Tibial nerve (tissue), 4 donors: ENCODE measurements around the gene BICDL1. TPM values are rescaled to one million over a fixed set of nuclear protein-coding genes. Genes with fewer than 3 reads are reported as not detected.

Experiments used
- DNase-seq, 2 donors: peaks; one replicate each; pipeline ENCODE4 v3.0.0-alpha.2; 2019; ENCODE audit warnings: low spot score in 2 of 2
- H3K27ac ChIP-seq, 4 donors: fragments of 200-600 bp; sonication (generic) in 3 of 4; one replicate each; pipeline ENCODE4 v1.5.1; 2017 to 2019; ENCODE audit warnings: mild to moderate bottlenecking in 1 of 4
- H3K27me3 ChIP-seq, 2 donors: fragments of 200-600 bp; sonication (generic) in 1 of 2; one replicate each; pipeline versions ENCODE4 v1.5.1 to v1.6.0; 2017 to 2019
- H3K36me3 ChIP-seq, 3 donors: fragments of 200-600 bp; sonication (generic); one replicate each; pipeline ENCODE4 v1.5.1; 2018 to 2019
- H3K4me1 ChIP-seq, 4 donors: fragments of 200-600 bp; sonication (generic) in 3 of 4; one replicate each; pipeline ENCODE4 v1.5.1; 2017 to 2019
- H3K4me3 ChIP-seq, 4 donors: fragments of 200-600 bp; sonication (generic) in 3 of 4; one replicate each; pipeline ENCODE4 v1.5.1; 2017 to 2019; ENCODE audit warnings: mild to moderate bottlenecking in 1 of 4, moderate library complexity in 1 of 4
- H3K9me3 ChIP-seq, 4 donors: fragments of 200-600 bp; sonication (generic) in 3 of 4; one replicate each; pipeline ENCODE4 v1.5.1; 2017 to 2019
- EP300 ChIP-seq, 2 donors: sonication (generic); formaldehyde crosslinking; IDR thresholded peaks; one replicate each; pipeline ENCODE4 v1.6.1; 2017; ENCODE audit warnings: antibody characterized with exemption in 2 of 2, mild to moderate bottlenecking in 1 of 2
- POLR2A ChIP-seq, 2 donors: fragments of 450-650 bp; IDR thresholded peaks; one replicate each; pipeline ENCODE4 v1.6.1; 2017; ENCODE audit warnings: antibody characterized with exemption in 2 of 2, mild to moderate bottlenecking in 2 of 2, moderate library complexity in 2 of 2
- WGBS, 2 donors: methylation state at CpG; one replicate each; pipeline ENCODE4 v1.1.5; 2018; 5-methylcytosine and 5-hydroxymethylcytosine counted together
- total RNA-seq, 4 donors: library from RNA; depleted of rRNA; stranded (reverse); fragments of >200 nt; gene quantifications; one replicate each; pipeline ENCODE4 v1.1.0, GENCODE V29; 2016
- TF ChIP-seq, protein P1 (sequence below), 5 experiments: fragments of 200-600 bp in 3 of 5; fragments of 450-650 bp in 2 of 5; sonication (generic) in 3 of 5; IDR thresholded peaks; one replicate each; pipeline ENCODE4 v1.5.1; 2016 to 2019; ENCODE audit warnings: antibody characterized with exemption in 5 of 5, mild to moderate bottlenecking in 3 of 5, moderate library complexity in 2 of 5

BICDL1 gene
- total RNA-seq, 4 donors from 2014 or later: 0.66 to 1.5 (median 1.4) TPM; not detected in 1

DNA sequence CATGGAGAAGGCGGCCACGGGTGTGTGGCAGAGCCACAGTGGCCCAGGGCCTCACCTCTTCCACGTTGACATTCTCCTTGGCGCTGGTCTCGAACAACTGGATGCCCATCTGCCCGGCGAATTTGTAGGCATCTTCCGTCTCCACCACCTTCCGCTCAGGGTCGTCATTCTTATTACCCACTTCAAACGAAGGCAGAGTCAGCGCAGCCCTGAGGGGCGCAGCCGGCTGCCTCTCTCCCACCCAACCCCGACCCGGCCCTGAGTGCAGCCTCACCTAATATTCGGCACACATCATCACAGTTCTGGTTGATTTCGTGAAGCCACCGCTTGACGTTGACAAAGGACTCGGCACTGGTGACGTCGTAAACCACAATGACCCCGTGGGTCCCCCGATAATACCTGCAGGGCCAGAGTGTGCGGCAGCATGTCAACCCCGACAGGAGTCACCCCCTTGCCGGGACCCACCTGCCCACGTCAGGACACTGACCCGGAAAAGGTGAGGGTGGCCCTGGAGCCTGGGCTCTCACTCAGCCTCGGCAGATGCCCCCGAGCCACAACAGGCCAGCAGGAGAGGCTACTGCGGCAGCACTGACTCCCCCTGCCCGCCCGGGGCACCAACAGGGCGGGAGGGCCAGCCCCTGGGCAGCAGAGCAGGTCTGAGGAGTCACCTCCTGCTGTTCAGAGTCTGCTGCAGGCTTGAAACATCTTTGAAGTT, 109.9 kb downstream of the BICDL1 start:
- H3K27me3 ChIP-seq: no peaks in the 10 kb centered on the region
- H3K27ac ChIP-seq: no peak overlapping the region
- H3K4me1 ChIP-seq: peaks cover 0 to 35% (median 16%) of the 10 kb centered on the region in 4 donors
- peaks cover 2 to 90% (median 11%) of the 10 kb centered on the region in 3 donors for H3K36me3 ChIP-seq
- H3K9me3 ChIP-seq: no peaks in the 10 kb centered on the region
- TF ChIP-seq, protein P1, sequence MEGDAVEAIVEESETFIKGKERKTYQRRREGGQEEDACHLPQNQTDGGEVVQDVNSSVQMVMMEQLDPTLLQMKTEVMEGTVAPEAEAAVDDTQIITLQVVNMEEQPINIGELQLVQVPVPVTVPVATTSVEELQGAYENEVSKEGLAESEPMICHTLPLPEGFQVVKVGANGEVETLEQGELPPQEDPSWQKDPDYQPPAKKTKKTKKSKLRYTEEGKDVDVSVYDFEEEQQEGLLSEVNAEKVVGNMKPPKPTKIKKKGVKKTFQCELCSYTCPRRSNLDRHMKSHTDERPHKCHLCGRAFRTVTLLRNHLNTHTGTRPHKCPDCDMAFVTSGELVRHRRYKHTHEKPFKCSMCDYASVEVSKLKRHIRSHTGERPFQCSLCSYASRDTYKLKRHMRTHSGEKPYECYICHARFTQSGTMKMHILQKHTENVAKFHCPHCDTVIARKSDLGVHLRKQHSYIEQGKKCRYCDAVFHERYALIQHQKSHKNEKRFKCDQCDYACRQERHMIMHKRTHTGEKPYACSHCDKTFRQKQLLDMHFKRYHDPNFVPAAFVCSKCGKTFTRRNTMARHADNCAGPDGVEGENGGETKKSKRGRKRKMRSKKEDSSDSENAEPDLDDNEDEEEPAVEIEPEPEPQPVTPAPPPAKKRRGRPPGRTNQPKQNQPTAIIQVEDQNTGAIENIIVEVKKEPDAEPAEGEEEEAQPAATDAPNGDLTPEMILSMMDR (IDR thresholded peaks at IDR 0.05): no peak
- TF ChIP-seq EP300 (IDR thresholded peaks at IDR 0.05) (no peak), POLR2A (IDR thresholded peaks at IDR 0.05) (no peak)
- 92% methylated on average over 36 of the region's 36 CpGs for WGBS, 2 donors
- no peak overlapping the region for H3K4me3 ChIP-seq
- no peak for DNase-seq

DNA sequence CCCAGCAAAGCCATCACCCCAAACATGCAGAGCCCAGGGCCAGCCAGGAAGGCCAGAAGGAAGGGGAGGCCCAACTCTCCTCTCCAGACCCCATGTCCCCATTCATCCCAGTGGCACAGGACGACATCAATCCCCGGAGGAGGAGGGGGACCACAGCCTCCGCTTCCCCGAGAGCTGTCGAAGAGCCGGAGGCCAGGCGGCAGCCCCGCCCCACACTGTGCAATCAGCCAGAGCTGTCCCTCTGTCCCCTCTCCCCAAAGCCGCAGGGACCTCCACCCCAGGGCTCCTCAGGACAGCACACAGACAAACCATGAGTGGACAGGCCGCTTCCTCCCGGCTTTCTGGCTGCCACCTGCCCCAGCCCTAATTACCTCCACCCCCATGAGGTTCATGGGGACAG, 110.7 kb downstream of the BICDL1 start:
- Histone ChIP-seq H3K4me3 (no peak overlapping the region), H3K27ac (no peak overlapping the region), H3K4me1 (peaks cover 0 to 42% (median 16%) of the 10 kb centered on the region in 4 donors), H3K27me3 (no peaks in the 10 kb centered on the region), H3K36me3 (peaks cover 2 to 92% (median 11%) of the 10 kb centered on the region in 3 donors), H3K9me3 (no peaks in the 10 kb centered on the region)
- WGBS, 2 donors: 87 to 92% methylated on average over 10 to 11 of the region's 11 CpGs
- no peak for DNase-seq
- no peak for TF ChIP-seq POLR2A (IDR thresholded peaks at IDR 0.05)
- TF ChIP-seq EP300 (IDR thresholded peaks at IDR 0.05): no peak
- TF ChIP-seq, protein P1 (IDR thresholded peaks at IDR 0.05): no peak

DNA sequence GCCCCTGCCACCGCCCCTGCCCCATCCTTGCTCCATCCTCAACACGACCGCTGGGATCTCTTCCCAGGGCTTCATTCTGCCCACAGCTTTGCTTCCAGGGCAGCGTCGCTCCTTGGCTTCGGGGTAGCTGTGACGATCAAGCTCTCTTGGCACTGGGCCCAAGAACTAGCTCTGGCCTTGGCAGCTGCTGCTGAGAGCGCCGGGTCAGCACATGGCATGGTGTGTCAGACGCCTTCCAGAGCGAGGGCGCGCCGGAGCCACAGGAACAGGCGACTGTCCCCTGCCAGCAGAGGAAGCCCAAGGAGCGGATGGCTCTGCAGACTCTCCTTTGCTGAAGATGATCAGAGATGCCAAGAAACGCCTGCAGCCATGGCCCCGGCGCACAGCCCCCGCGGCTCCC, 111.6 kb downstream of the BICDL1 start:
- peak overlapping the region in 3 of 4 donors; percentile 40 to 46 (median 44) for H3K27ac ChIP-seq
- H3K36me3 ChIP-seq: peaks cover 2 to 90% (median 11%) of the 10 kb centered on the region in 3 donors
- peaks cover 0 to 48% (median 16%) of the 10 kb centered on the region in 4 donors for H3K4me1 ChIP-seq
- no peaks in the 10 kb centered on the region for H3K27me3 ChIP-seq
- WGBS, 2 donors: 33 to 53% methylated on average over 13 to 20 of the region's 21 CpGs
- peak; percentile 37 to 48 for DNase-seq
- TF ChIP-seq EP300 (IDR thresholded peaks at IDR 0.05) (peak in 1 of 2 donors; percentile 52), POLR2A (IDR thresholded peaks at IDR 0.05) (no peak)
- TF ChIP-seq, protein P1 (IDR thresholded peaks at IDR 0.05): no peak
- no peak overlapping the region for H3K4me3 ChIP-seq
- H3K9me3 ChIP-seq: no peaks in the 10 kb centered on the region

DNA sequence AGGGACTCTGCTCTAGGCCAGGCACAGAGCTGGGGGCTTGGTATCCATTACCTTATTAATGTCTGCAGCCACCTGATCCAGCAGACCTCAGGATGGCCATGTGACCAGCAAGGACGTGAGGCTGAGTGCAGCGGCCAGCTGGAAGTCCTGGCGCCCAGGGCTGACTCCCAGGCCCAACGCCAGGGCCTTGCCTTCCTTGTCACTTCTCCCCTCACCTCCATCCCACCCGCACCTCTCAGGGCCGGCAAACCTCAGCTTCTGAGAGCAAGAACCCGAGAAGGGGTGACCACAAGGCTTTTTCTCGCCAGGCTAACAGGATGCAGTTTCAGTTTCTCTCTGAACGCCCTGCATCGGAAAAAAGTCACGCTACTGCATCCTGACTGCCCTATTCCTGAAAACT, 112.1 kb downstream of the BICDL1 start:
- 56 to 60% methylated on average over 11 of the region's 11 CpGs for WGBS, 2 donors
- Histone ChIP-seq H3K27ac (peak overlapping the region in 3 of 4 donors; percentile 40 to 46 (median 44)), H3K36me3 (peaks cover 2 to 89% (median 11%) of the 10 kb centered on the region in 3 donors), H3K4me3 (no peak overlapping the region), H3K9me3 (no peaks in the 10 kb centered on the region), H3K4me1 (peaks cover 0 to 48% (median 16%) of the 10 kb centered on the region in 4 donors), H3K27me3 (no peaks in the 10 kb centered on the region)
- TF ChIP-seq, protein P1 (IDR thresholded peaks at IDR 0.05): no peak
- TF ChIP-seq POLR2A (IDR thresholded peaks at IDR 0.05) (no peak), EP300 (IDR thresholded peaks at IDR 0.05) (no peak)
- no peak for DNase-seq

DNA sequence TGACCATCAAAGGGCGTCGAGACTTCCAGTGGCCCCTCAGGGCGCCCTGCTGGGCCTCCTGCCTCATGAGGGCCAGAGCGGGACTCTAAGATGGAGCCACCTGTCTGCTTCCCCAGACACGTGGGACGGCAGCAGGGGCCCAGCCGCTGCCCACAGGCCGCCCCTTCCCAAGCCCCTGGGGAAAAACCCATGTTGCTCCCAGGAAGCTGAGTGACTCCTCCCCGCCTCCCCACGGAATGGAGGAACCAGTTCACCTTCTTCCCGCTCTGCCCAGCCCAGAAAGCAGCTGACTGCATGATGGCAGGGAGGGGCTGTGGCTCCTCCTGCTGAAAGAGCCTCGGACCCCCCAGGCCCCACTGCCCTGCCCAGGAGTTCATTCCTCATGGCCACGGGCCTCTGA, 112.6 kb downstream of the BICDL1 start:
- Histone ChIP-seq H3K4me1 (peaks cover 0 to 48% (median 16%) of the 10 kb centered on the region in 4 donors), H3K4me3 (no peak overlapping the region), H3K27ac (peak overlapping the region in 3 of 4 donors; percentile 40 to 46 (median 44)), H3K36me3 (peaks cover 0 to 89% (median 11%) of the 10 kb centered on the region in 3 donors), H3K9me3 (no peaks in the 10 kb centered on the region), H3K27me3 (no peaks in the 10 kb centered on the region)
- no peak for DNase-seq
- WGBS, 2 donors: 62 to 72% methylated on average over 4 to 13 of the region's 13 CpGs
- TF ChIP-seq, protein P1 (IDR thresholded peaks at IDR 0.05): no peak
- TF ChIP-seq EP300 (IDR thresholded peaks at IDR 0.05): no peak
- no peak for TF ChIP-seq POLR2A (IDR thresholded peaks at IDR 0.05)
